GM23338 (cell line): ENCODE measurements around the gene MLPH.

Experiments used
- CREB1 ChIP-seq: fragments of 250-450 bp; sonication (Bioruptor Pico); IDR thresholded peaks from 2 replicates; pipeline ENCODE4 v1.5.0; 2020; ENCODE audit warnings: low read depth, mild to moderate bottlenecking, moderate library complexity
- EZH2 ChIP-seq: fragments of 200-600 bp; sonication (generic); IDR thresholded peaks from one replicate; pipeline ENCODE4 v1.8.0; 2017; ENCODE audit warnings: antibody characterized with exemption, mild to moderate bottlenecking, low read depth; ENCODE audit not compliant: unreplicated experiment
- EZH2phosphoT487 ChIP-seq: fragments of 200-600 bp; sonication (generic); IDR thresholded peaks from one replicate; pipeline ENCODE4 v1.8.1; 2018; ENCODE audit warnings: antibody characterized with exemption; ENCODE audit not compliant: unreplicated experiment
- POLR2AphosphoS5 ChIP-seq: IDR thresholded peaks from 2 replicates; pipeline ENCODE4 v1.6.1; 2016; ENCODE audit warnings: antibody characterized with exemption, low read depth
- REST ChIP-seq: IDR thresholded peaks from one replicate; pipeline ENCODE4 v1.6.1; 2018; ENCODE audit warnings: antibody characterized with exemption; ENCODE audit not compliant: unreplicated experiment
- TF ChIP-seq, protein P1 (sequence below), 2 experiments: fragments of 200-600 bp in 1 of 2; sonication (generic) in 1 of 2; conservative IDR thresholded peaks; 2 replicates each; pipeline versions ENCODE4 v1.5.1 to v1.6.1; 2016 to 2017; ENCODE audit warnings: antibody characterized with exemption in 2 of 2, low read depth in 2 of 2, mild to moderate bottlenecking in 2 of 2, moderate library complexity in 1 of 2
- TF ChIP-seq, protein P2 (sequence below): fragments of 250-450 bp; sonication (Bioruptor Pico); IDR thresholded peaks from 2 replicates; pipeline ENCODE4 v1.5.0; 2020; ENCODE audit warnings: mild to moderate bottlenecking, moderate library complexity

DNA sequence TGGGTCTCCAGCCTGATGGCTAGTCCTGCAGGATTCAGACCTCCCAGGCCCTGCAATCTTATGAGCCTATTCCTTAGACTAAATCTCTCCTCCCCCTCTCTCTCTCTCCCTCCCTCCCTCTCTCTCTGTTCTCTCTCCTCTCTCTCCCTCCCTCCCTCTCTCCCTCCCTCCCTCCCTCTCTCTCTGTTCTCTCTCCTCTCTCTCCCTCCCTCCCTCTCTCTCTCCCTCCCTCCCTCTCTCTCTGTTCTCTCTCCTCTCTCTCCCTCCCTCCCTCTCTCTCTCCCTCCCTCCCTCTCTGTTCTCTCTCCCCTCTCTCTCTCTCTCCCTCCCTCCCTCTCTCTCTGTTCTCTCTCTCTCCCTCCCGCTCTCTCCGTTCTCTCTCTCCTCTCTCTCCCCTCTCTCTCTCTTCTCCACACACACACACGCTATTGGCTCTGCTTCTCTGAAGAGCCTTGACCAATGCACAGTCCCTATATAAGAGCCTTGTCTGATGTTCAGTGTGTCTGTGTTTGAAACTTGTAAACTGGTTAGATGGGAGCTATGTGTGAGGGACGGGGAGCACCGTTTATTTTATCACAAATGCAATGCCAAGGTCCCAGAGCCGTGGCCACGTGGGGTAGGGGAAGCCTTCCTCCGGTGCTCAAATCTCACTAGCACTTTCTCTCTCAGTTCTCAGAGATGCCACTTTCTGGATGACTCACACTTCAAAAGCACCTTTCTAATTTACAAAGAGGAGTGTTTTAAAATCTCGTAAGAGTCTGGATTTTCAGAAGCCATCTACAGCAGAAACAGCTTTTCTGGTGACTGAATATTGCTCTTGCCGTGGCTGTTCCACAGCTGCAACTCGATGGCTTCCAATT, 70.0 kb downstream of the MLPH start:
- TF ChIP-seq, protein P1, sequence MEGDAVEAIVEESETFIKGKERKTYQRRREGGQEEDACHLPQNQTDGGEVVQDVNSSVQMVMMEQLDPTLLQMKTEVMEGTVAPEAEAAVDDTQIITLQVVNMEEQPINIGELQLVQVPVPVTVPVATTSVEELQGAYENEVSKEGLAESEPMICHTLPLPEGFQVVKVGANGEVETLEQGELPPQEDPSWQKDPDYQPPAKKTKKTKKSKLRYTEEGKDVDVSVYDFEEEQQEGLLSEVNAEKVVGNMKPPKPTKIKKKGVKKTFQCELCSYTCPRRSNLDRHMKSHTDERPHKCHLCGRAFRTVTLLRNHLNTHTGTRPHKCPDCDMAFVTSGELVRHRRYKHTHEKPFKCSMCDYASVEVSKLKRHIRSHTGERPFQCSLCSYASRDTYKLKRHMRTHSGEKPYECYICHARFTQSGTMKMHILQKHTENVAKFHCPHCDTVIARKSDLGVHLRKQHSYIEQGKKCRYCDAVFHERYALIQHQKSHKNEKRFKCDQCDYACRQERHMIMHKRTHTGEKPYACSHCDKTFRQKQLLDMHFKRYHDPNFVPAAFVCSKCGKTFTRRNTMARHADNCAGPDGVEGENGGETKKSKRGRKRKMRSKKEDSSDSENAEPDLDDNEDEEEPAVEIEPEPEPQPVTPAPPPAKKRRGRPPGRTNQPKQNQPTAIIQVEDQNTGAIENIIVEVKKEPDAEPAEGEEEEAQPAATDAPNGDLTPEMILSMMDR (conservative IDR thresholded peaks at IDR 0.05; ENCODE audit: low read depth in 2 of 2) = no peak
- TF ChIP-seq EZH2 (no peak), CREB1 (CRISPR knock-in tag) (no peak), EZH2phosphoT487 (no peak), REST (no peak), POLR2AphosphoS5 (no peak)
- TF ChIP-seq, protein P2, sequence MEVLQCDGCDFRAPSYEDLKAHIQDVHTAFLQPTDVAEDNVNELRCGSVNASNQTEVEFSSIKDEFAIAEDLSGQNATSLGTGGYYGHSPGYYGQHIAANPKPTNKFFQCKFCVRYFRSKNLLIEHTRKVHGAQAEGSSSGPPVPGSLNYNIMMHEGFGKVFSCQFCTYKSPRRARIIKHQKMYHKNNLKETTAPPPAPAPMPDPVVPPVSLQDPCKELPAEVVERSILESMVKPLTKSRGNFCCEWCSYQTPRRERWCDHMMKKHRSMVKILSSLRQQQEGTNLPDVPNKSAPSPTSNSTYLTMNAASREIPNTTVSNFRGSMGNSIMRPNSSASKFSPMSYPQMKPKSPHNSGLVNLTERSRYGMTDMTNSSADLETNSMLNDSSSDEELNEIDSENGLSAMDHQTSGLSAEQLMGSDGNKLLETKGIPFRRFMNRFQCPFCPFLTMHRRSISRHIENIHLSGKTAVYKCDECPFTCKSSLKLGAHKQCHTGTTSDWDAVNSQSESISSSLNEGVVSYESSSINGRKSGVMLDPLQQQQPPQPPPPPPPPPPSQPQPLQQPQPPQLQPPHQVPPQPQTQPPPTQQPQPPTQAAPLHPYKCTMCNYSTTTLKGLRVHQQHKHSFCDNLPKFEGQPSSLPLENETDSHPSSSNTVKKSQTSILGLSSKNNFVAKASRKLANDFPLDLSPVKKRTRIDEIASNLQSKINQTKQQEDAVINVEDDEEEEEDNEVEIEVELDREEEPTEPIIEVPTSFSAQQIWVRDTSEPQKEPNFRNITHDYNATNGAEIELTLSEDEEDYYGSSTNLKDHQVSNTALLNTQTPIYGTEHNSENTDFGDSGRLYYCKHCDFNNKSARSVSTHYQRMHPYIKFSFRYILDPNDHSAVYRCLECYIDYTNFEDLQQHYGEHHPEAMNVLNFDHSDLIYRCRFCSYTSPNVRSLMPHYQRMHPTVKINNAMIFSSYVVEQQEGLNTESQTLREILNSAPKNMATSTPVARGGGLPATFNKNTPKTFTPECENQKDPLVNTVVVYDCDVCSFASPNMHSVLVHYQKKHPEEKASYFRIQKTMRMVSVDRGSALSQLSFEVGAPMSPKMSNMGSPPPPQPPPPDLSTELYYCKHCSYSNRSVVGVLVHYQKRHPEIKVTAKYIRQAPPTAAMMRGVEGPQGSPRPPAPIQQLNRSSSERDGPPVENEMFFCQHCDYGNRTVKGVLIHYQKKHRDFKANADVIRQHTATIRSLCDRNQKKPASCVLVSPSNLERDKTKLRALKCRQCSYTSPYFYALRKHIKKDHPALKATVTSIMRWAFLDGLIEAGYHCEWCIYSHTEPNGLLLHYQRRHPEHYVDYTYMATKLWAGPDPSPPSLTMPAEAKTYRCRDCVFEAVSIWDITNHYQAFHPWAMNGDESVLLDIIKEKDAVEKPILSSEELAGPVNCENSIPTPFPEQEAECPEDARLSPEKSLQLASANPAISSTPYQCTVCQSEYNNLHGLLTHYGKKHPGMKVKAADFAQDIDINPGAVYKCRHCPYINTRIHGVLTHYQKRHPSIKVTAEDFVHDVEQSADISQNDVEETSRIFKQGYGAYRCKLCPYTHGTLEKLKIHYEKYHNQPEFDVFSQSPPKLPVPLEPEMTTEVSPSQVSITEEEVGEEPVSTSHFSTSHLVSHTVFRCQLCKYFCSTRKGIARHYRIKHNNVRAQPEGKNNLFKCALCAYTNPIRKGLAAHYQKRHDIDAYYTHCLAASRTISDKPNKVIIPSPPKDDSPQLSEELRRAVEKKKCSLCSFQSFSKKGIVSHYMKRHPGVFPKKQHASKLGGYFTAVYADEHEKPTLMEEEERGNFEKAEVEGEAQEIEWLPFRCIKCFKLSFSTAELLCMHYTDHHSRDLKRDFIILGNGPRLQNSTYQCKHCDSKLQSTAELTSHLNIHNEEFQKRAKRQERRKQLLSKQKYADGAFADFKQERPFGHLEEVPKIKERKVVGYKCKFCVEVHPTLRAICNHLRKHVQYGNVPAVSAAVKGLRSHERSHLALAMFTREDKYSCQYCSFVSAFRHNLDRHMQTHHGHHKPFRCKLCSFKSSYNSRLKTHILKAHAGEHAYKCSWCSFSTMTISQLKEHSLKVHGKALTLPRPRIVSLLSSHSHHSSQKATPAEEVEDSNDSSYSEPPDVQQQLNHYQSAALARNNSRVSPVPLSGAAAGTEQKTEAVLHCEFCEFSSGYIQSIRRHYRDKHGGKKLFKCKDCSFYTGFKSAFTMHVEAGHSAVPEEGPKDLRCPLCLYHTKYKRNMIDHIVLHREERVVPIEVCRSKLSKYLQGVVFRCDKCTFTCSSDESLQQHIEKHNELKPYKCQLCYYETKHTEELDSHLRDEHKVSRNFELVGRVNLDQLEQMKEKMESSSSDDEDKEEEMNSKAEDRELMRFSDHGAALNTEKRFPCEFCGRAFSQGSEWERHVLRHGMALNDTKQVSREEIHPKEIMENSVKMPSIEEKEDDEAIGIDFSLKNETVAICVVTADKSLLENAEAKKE (CRISPR knock-in tag) = no peak
